HepG2 (cell line): Measurements from ENCODE around the gene SMPD3.

Experiments
- TARDBP ChIP-seq: sonication (generic); formaldehyde crosslinking; IDR thresholded peaks from 2 replicates; pipeline ENCODE4 v1.8.0; 2022; ENCODE audit warnings: mild to moderate bottlenecking, missing genetic modification reagents
- ZNF652 ChIP-seq: IDR thresholded peaks from 2 replicates; pipeline ENCODE4 v1.6.1; 2016; ENCODE audit warnings: low read depth, borderline replicate concordance

GRCh38 chr16:68402748-68403040 is 45.6 kb downstream of the SMPD3 start:
- TF ChIP-seq ZNF652 (CRISPR knock-in tag) (no peak), TARDBP (CRISPR knock-in tag) (no peak)
